LHCN-M2 (cell line): ENCODE data around the gene BNIPL. TPM values are rescaled to one million over a fixed set of nuclear protein-coding genes. Genes with fewer than 3 reads are reported as not detected.

Source experiments
- DNase-seq: peaks from one replicate; pipeline ENCODE4 v3.0.0-alpha.2; 2012; ENCODE audit warnings: low read depth
- polyA plus RNA-seq: library from polyadenylated mRNA; unstranded; fragments of >200 nt; gene quantifications from one replicate; pipeline ENCODE4 v1.2.1, GENCODE V29; 2012; ENCODE audit warnings: missing spikeins
- total RNA-seq: library from RNA; depleted of rRNA; stranded (reverse); fragments of >200 nt; gene quantifications from 2 replicates; pipeline ENCODE4 v1.2.3, GENCODE V29; 2014; rRNA removed

BNIPL gene
- 0.06 and 0.32 TPM in 2 replicates for total RNA-seq
- polyA plus RNA-seq: 0.19 TPM

- DNase-seq: no peak
These were observed at the start of gene BNIPL for GRCh38 chr1:151036356-151036755. Gene BNIPL, plus strand, starts transcription at chr1:151036586. Its CDS starts 140 bp downstream, at chr1:151036726.

- DNase-seq: no peak
These were observed 48.5 kb upstream of the BNIPL start for GRCh38 chr1:150987924-150988323.

- DNase-seq: no peak
These were observed 43.8 kb upstream of the BNIPL start for GRCh38 chr1:150992626-150993025.

GRCh38 chr1:150994248-150994647, 42.1 kb upstream of the BNIPL start:
- no peak for DNase-seq

GRCh38 chr1:150995460-150995859, 40.9 kb upstream of the BNIPL start:
- no peak for DNase-seq

- DNase-seq: peak; percentile 54
These were observed 40.5 kb upstream of the BNIPL start for GRCh38 chr1:150995896-150996295.

GRCh38 chr1:150997126-150997872, 39.1 kb upstream of the BNIPL start:
- DNase-seq: no peak

- no peak for DNase-seq
These were observed 38.4 kb upstream of the BNIPL start for GRCh38 chr1:150997949-150998348.

- peak; percentile 92 for DNase-seq
These were observed 37.2 kb upstream of the BNIPL start for GRCh38 chr1:150999051-150999674.

- DNase-seq: no peak
These were observed 36.5 kb upstream of the BNIPL start for GRCh38 chr1:150999926-151000325.

- DNase-seq: no peak
These were observed 36.0 kb upstream of the BNIPL start for GRCh38 chr1:151000408-151000807.

- no peak for DNase-seq
These were observed 34.8 kb upstream of the BNIPL start for GRCh38 chr1:151001602-151002001.

GRCh38 chr1:151002051-151002450, 34.3 kb upstream of the BNIPL start:
- no peak for DNase-seq

- no peak for DNase-seq
These were observed 33.8 kb upstream of the BNIPL start for GRCh38 chr1:151002611-151003010.

GRCh38 chr1:151003180-151003579, 33.2 kb upstream of the BNIPL start:
- no peak for DNase-seq

- no peak for DNase-seq
These were observed 30.6 kb upstream of the BNIPL start for GRCh38 chr1:151005729-151006319.

- peak; percentile 88 for DNase-seq
These were observed 29.9 kb upstream of the BNIPL start, which contains the start of gene MINDY1 for GRCh38 chr1:151006327-151007052. Gene MINDY1, minus strand, starts transcription at chr1:151006902. Its CDS starts 4,285 bp downstream, at chr1:151002617.

- DNase-seq: no peak
These were observed 28.5 kb upstream of the BNIPL start for GRCh38 chr1:151007853-151008243.

- peak; percentile 97 for DNase-seq
These were observed 27.9 kb upstream of the BNIPL start, which contains the start of gene PRUNE1 for GRCh38 chr1:151008244-151009205. Gene PRUNE1, plus strand, starts transcription at chr1:151008449. Its CDS starts 184 bp downstream, at chr1:151008633.

- DNase-seq: peak; percentile 21
These were observed 27.2 kb upstream of the BNIPL start for GRCh38 chr1:151009206-151009587.
